Kidney (tissue), 14 donors: Measurements from ENCODE around the gene ARHGAP20. TPM values are rescaled to one million over a fixed set of nuclear protein-coding genes. Genes with fewer than 3 reads are reported as not detected.

Source experiments
- DNase-seq, 5 donors: peaks; one replicate each; pipeline ENCODE4 v3.0.0-alpha.2; 2013 to 2020
- FAIRE-seq: peaks from 2 replicates; lab custom pipeline; 2012; peaks lifted over from hg19 to GRCh38; lab: Jason Lieb, UNC
- H3K27ac ChIP-seq, 2 donors: one replicate each; pipeline ENCODE4 v1.7.0; 2013; ENCODE audit warnings: low read depth in 2 of 2, low read length in 2 of 2, inconsistent platforms in 1 of 2
- H3K27me3 ChIP-seq: one replicate; pipeline ENCODE4 v1.7.1; 2013; ENCODE audit warnings: low read length, inconsistent platforms; ENCODE audit not compliant: control insufficient read depth, insufficient read depth
- H3K36me3 ChIP-seq, 3 donors: one replicate each; pipeline versions ENCODE4 v1.7.0 to v1.7.1; 2013; ENCODE audit warnings: low read length in 3 of 3, control low read depth in 1 of 3, inconsistent platforms in 1 of 3; ENCODE audit not compliant: insufficient read depth in 3 of 3, control insufficient read depth in 2 of 3
- H3K4me1 ChIP-seq, 3 donors: one replicate each; pipeline versions ENCODE4 v1.7.0 to v1.7.1; 2013; ENCODE audit warnings: low read length in 3 of 3, inconsistent platforms in 1 of 3, low read depth in 1 of 3; ENCODE audit not compliant: control insufficient read depth in 2 of 3, insufficient read depth in 2 of 3
- H3K4me3 ChIP-seq, 3 donors: one replicate each; pipeline versions ENCODE4 v1.7.0 to v1.8.1; 2013; ENCODE audit warnings: low read length in 3 of 3, control low read depth in 1 of 3, inconsistent platforms in 1 of 3
- H3K9ac ChIP-seq, 3 donors: one replicate each; pipeline versions ENCODE4 v1.7.0 to v1.7.1; 2013; ENCODE audit warnings: low read length in 3 of 3, control low read depth in 1 of 3, inconsistent platforms in 1 of 3
- H3K9me3 ChIP-seq, 3 donors: one replicate each; pipeline versions ENCODE4 v1.7.0 to v1.7.1; 2013; ENCODE audit warnings: low read length in 3 of 3, control low read depth in 1 of 3, inconsistent platforms in 1 of 3; ENCODE audit not compliant: control insufficient read depth in 2 of 3, insufficient read depth in 1 of 3
- CTCF ChIP-seq: IDR thresholded peaks from 3 replicates; pipeline ENCODE4 v1.5.1; 2012; ENCODE audit warnings: mild to moderate bottlenecking, moderate library complexity, borderline replicate concordance; ENCODE audit not compliant: insufficient read depth; ENCODE audit errors: extremely low read depth
- intact Hi-C: fragments of 100-400 bp; cut with DNase I; formaldehyde crosslinking; loops from one replicate; pipeline ENCODE4 v1.11.1; 2022
- polyA plus RNA-seq: library from polyadenylated mRNA; stranded (reverse); fragments of 350-450 nt; fragmentation: Illumina TruSeq; extraction: RNeasy Lipid Tissue Mini Kit (QIAGEN cat#74804); gene quantifications from one replicate; pipeline ENCODE4 v1.2.3, GENCODE V29; 2014; ENCODE audit warnings: low read depth, low replicate concordance; ENCODE audit not compliant: insufficient read depth
- total RNA-seq: library from RNA; stranded (reverse); fragmentation: NEBNext Ultra II Directional; extraction: Animal tissue kit (Norgen Biotek cat#: 25700); gene quantifications from one replicate; pipeline ENCODE4 v1.2.1, GENCODE V29; 2021
- donor health status: control.
- donor health status: control.
- donor health status: control.
- donor health status: control.
- donor health status: control.
- donor health status: DM: yes; HTN: yes; CAD: no.
- donor health status: Normal renal cell carcinoma (clear cell type).

The ARHGAP20 gene
- total and polyA plus RNA-seq, 2 donors from 2014 or later = 0.11 to 1.4 TPM

DNA sequence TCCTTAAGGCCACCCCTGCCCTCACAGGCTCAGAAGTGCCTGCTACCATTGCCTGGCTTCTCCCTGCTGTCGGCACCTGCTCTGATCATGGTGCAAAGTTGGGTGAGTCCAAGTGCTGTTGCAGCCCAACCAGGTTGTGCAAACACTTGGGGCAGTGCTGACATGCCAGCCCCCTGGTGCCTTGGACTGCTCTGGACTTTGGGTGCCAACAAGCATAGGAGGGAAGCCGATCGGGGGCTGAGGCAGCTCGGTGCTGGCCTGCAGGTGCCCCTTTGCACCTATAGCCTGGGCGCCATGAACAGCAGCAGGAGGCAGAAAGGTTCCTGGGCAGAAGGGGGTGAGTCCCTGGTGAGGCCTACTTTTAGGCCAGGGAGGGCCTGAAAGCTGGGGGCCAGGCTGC is 113.0 kb downstream of the ARHGAP20 start:
- H3K9me3 ChIP-seq = no peaks in the 10 kb centered on the region
- H3K27ac ChIP-seq = no peak overlapping the region
- DNase-seq = peak in 1 of 5 donors; percentile 55
- no peaks in the 10 kb centered on the region for H3K4me1 ChIP-seq
- no peaks in the 10 kb centered on the region for H3K36me3 ChIP-seq
- H3K9ac ChIP-seq = no peak overlapping the region
- no peak for FAIRE-seq
- intact Hi-C loops = no loop called here
- H3K27me3 ChIP-seq = no peaks in the 10 kb centered on the region
- H3K4me3 ChIP-seq = no peak overlapping the region
- no peak for TF ChIP-seq CTCF

- no peak for TF ChIP-seq CTCF
- FAIRE-seq (no peak), DNase-seq (peak in 1 of 5 donors; percentile 61)
- intact Hi-C loops = no loop called here
- no peak overlapping the region for H3K27ac ChIP-seq
- H3K4me3 ChIP-seq = no peak overlapping the region
- no peaks in the 10 kb centered on the region for H3K36me3 ChIP-seq
- no peaks in the 10 kb centered on the region for H3K27me3 ChIP-seq
- H3K4me1 ChIP-seq = no peaks in the 10 kb centered on the region
- H3K9ac ChIP-seq = no peak overlapping the region
- no peaks in the 10 kb centered on the region for H3K9me3 ChIP-seq
Observed at GRCh38 chr11:110598725-110599124, 113.5 kb downstream of the ARHGAP20 start.

- Histone ChIP-seq H3K4me3 (no peak overlapping the region), H3K9ac (no peak overlapping the region), H3K4me1 (no peaks in the 10 kb centered on the region), H3K9me3 (no peaks in the 10 kb centered on the region), H3K36me3 (no peaks in the 10 kb centered on the region), H3K27ac (no peak overlapping the region), H3K27me3 (no peaks in the 10 kb centered on the region)
- DNase-seq (peak in 1 of 5 donors; percentile 14), FAIRE-seq (no peak)
- intact Hi-C loops = no loop called here
- no peak for TF ChIP-seq CTCF
Observed at GRCh38 chr11:110587972-110588371, 124.3 kb downstream of the ARHGAP20 start.

DNA sequence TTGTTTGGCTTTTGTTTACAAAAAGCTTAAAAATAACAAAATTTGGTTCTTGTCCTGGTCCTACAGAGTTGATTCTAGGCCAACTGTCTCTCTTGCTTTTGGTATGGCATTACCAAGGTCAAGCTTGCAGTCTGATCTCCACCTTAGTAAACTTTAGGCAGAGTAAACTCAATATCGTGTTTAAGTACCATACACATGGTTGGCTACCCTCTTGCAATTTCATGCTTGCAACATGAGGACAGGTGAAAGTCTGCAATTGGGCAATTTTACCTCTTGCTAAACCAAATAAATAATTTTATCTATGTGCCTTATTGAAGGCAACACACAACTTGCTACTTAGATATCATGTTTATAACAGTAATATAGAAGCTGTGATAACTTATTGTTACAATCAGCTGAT is 125.1 kb downstream of the ARHGAP20 start:
- Histone ChIP-seq H3K36me3 (no peaks in the 10 kb centered on the region), H3K4me1 (no peaks in the 10 kb centered on the region), H3K27me3 (no peaks in the 10 kb centered on the region), H3K9me3 (no peaks in the 10 kb centered on the region), H3K4me3 (no peak overlapping the region), H3K27ac (no peak overlapping the region), H3K9ac (no peak overlapping the region)
- DNase-seq (no peak), FAIRE-seq (no peak)
- no peak for TF ChIP-seq CTCF
- intact Hi-C loops = no loop called here
